Type B pancreatic cell (in vitro differentiated cells): ENCODE data around the gene DLG1. TPM values are rescaled to one million over a fixed set of nuclear protein-coding genes. Genes with fewer than 3 reads are reported as not detected.
"Not testable (repeated sequence)": the region's sequence is repeated elsewhere in the genome, so short reads cannot be mapped to it uniquely, and the experiment has no call there.

Source experiments
- DNase-seq: peaks from one replicate; pipeline ENCODE4 v3.0.0; 2021; ENCODE audit warnings: mixed read lengths; ENCODE audit not compliant: unreplicated experiment; ENCODE audit errors: extremely low spot score
- H3K27ac Mint-ChIP-seq: 2 replicates; pipeline ENCODE4 v1.8.0; 2021; ENCODE audit warnings: mild to moderate bottlenecking, mixed read lengths
- H3K27me3 Mint-ChIP-seq: 2 replicates; pipeline ENCODE4 v1.8.0; 2021; ENCODE audit warnings: mixed read lengths
- H3K36me3 Mint-ChIP-seq: 2 replicates; pipeline ENCODE4 v1.8.0; 2021; ENCODE audit warnings: mixed read lengths
- H3K4me1 Mint-ChIP-seq: one replicate; pipeline ENCODE4 v1.8.0; 2021; ENCODE audit warnings: mixed read lengths; ENCODE audit not compliant: unreplicated experiment
- H3K4me3 Mint-ChIP-seq: 2 replicates; pipeline ENCODE4 v1.8.0; 2021; ENCODE audit warnings: mild to moderate bottlenecking, mixed read lengths
- H3K9me3 Mint-ChIP-seq: 2 replicates; pipeline ENCODE4 v1.8.0; 2021; ENCODE audit warnings: mixed read lengths
- CTCF ChIP-seq: fragments of 200-600 bp; sonication (generic); conservative IDR thresholded peaks from 2 replicates; pipeline ENCODE4 v1.5.0; 2021; ENCODE audit warnings: antibody characterized with exemption, mild to moderate bottlenecking
- total RNA-seq: library from RNA; stranded (reverse); gene quantifications from 2 replicates; pipeline ENCODE4 v1.2.1, GENCODE V29; 2021; ENCODE audit warnings: low replicate concordance

The DLG1 gene
- total RNA-seq, 1 donor from 2014 or later, result 95.9 TPM

GRCh38 chr3:197041875-197042488 lies 256.4 kb downstream of the DLG1 start:
- Mint-ChIP-seq H3K27ac (no peak overlapping the region), H3K9me3 (no peaks in the 10 kb centered on the region), H3K4me1 (no peaks in the 10 kb centered on the region), H3K27me3 (no peaks in the 10 kb centered on the region), H3K36me3 (peaks cover 16% of the 10 kb centered on the region), H3K4me3 (no peak overlapping the region)
- no peak for TF ChIP-seq CTCF
- DNase-seq, result no peak

- H3K9me3 Mint-ChIP-seq, result no peaks in the 10 kb centered on the region
- DNase-seq, result no peak
- peaks cover 4% of the 10 kb centered on the region for H3K27me3 Mint-ChIP-seq
- no peak overlapping the region for H3K27ac Mint-ChIP-seq
- H3K4me1 Mint-ChIP-seq, result no peaks in the 10 kb centered on the region
- peaks cover 5% of the 10 kb centered on the region for H3K36me3 Mint-ChIP-seq
- TF ChIP-seq CTCF, result no peak
- H3K4me3 Mint-ChIP-seq, result no peak overlapping the region
Observed at GRCh38 chr3:197040658-197041057, 257.8 kb downstream of the DLG1 start.

- Mint-ChIP-seq H3K36me3 (peaks cover 3% of the 10 kb centered on the region), H3K27me3 (peaks cover 12% of the 10 kb centered on the region), H3K4me1 (no peaks in the 10 kb centered on the region), H3K9me3 (no peaks in the 10 kb centered on the region), H3K4me3 (no peak overlapping the region), H3K27ac (no peak overlapping the region)
- no peak for DNase-seq
- no peak for TF ChIP-seq CTCF
Observed at GRCh38 chr3:197038679-197039462, 259.5 kb downstream of the DLG1 start.

GRCh38 chr3:197035577-197035976 lies 262.8 kb downstream of the DLG1 start:
- TF ChIP-seq CTCF, result no peak
- Mint-ChIP-seq H3K9me3 (no peaks in the 10 kb centered on the region), H3K4me1 (no peaks in the 10 kb centered on the region), H3K27me3 (peaks cover 26% of the 10 kb centered on the region), H3K4me3 (no peak overlapping the region), H3K36me3 (peaks cover 3% of the 10 kb centered on the region), H3K27ac (no peak overlapping the region)
- no peak for DNase-seq

- not testable (repeated sequence) for DNase-seq, H3K4me1 Mint-ChIP-seq, H3K36me3 Mint-ChIP-seq
Observed at GRCh38 chr3:197034778-197035177, 263.6 kb downstream of the DLG1 start.

GRCh38 chr3:197033764-197034163 lies 264.6 kb downstream of the DLG1 start:
- not testable (repeated sequence) for H3K36me3 Mint-ChIP-seq, H3K9me3 Mint-ChIP-seq, H3K4me1 Mint-ChIP-seq, H3K4me3 Mint-ChIP-seq, DNase-seq, H3K27ac Mint-ChIP-seq
- H3K27me3 Mint-ChIP-seq, result peaks cover 26% of the 10 kb centered on the region

More at GRCh38 chr3:197034778-197035177, 263.6 kb downstream of the DLG1 start:
- H3K27me3 Mint-ChIP-seq, result peaks cover 26% of the 10 kb centered on the region
- H3K9me3 Mint-ChIP-seq, H3K27ac Mint-ChIP-seq, H3K4me3 Mint-ChIP-seq: not testable (repeated sequence)
